NK-92 (cell line): ENCODE data around the gene PCOLCE2.
"Not testable (repeated sequence)": the region's sequence is repeated elsewhere in the genome, so short reads cannot be mapped to it uniquely, and the experiment has no call there.

ENCODE experiments used
- DNase-seq: peaks from one replicate; lab custom pipeline; 2025; ENCODE audit not compliant: unreplicated experiment; lab: John Stamatoyannopoulos, UW

Gene PCOLCE2

DNA sequence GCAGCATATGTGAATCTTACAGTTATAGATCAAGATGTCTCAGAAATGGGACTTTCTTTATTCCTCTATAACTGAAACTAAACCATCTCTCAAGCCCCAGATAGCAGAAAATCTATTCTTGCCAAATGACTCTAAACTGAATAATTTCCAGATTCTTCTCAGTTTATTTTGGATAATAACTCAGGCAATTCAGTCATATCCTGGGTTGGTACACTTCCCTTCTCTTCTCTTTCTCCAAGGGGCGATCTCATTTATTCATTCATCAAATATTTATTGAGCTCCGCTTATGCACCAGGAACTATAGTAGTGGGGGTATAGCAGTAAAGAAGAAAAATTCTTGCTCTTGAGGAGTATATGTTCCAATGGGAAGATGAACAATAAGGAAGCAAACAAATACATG lies 13.5 kb upstream of the PCOLCE2 start:
- DNase-seq: no peak

DNA sequence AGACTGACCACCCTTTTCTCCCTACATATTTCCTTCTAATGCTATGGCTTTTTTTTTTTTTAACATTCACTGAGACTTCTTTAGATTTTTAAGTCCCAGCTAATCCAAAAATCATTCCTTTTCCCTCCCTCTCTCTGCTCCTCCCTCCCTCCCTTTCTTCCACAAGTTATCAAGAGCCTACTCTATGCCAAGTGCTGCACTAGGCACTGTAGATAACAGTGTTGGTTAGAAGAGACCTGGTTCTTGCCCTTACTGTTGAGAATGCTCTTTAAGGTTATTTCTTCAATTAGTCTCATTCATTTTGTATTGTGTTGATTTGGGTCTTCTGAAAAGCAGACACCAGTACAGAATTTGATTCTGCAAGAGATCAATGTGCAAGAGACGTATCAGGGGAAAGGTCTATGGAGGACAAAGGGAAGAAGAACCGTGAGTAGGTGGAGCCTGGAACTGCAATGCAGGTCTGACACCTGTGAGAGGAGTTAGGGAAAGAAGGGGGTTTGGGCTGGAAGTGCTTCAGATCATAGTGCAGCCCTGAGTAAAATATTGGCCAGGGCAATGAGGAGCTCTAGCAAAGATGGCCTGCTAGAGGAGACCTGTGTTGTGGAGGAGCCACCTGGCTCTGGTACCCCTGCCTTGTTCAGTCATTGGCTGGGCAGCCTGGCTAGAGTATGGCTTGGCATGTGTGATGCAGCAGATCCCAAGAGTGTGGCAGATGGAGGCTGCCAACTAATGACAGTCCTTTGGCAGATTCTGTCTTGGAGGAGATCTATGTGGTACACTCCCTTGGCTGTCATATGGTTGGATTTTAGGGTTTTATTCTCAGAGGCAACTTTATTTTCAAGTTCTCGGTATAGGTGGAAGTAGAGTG lies 9.7 kb upstream of the PCOLCE2 start:
- no peak for DNase-seq

DNA sequence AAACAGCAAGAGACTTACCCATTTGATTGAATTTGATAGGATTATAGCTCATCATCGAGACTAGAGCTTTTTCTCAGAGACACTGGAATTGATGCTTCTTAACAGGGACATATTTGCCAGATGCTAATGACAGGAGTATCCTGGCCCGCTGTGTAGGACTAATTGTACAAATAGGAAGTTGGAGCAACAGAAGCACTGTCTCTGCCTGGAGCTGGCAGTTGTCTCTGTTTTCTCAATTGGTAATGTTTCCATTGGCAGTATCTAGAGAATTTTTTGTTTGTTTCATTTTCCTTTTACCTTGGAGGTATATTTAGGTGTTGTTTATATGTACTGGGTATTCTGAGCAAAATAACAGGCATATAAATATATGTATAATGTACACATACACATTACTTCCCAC lies 8.9 kb upstream of the PCOLCE2 start:
- no peak for DNase-seq

DNA sequence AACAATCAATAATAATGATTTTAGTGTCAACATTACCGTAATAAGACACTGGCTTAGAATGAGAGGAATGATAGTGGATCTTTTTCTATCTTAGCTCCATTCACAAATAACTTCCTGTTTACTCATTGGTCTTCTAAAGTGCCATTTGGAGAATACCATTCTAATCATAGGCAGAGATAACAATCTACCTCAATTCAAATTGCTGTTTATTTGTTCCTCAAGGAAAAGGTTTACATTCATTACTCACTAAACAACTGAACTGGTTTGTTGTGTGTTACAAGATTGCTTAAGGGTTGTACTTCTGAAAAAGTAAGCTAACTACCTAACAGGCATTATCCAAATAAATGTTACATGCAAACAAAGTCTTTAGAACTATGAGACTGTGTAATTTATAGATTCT lies 8.1 kb upstream of the PCOLCE2 start:
- no peak for DNase-seq

- DNase-seq: no peak
These were observed 7.4 kb upstream of the PCOLCE2 start for GRCh38 chr3:142896201-142896755.

- no peak for DNase-seq
These were observed 5.6 kb upstream of the PCOLCE2 start for GRCh38 chr3:142894493-142894892.

- DNase-seq: no peak
These were observed 3.8 kb upstream of the PCOLCE2 start for GRCh38 chr3:142892714-142893113.

DNA sequence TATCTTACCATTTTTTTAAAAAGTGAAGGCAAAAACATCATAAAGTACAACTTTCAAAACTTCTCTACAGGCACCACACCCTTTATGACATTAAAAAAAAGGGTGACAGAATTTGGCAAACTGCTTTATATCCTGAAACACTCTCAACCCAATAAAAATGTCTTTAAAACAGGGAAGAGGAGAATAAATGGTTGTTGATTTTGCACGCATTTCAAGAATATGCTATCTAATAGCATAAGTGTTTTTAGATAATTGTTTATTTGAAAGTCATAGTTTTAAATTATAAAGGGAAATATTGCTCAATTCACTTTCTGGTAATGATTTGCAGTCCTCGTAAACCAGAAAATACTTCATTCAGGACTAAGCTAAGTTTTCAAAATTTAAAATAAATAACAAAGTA lies 1.7 kb upstream of the PCOLCE2 start:
- no peak for DNase-seq

GRCh38 chr3:142889212-142890014 lies 530 bp upstream of the PCOLCE2 start:
- no peak for DNase-seq

- no peak for DNase-seq
These were observed 793 bp downstream of the PCOLCE2 start for GRCh38 chr3:142888099-142888480.

DNA sequence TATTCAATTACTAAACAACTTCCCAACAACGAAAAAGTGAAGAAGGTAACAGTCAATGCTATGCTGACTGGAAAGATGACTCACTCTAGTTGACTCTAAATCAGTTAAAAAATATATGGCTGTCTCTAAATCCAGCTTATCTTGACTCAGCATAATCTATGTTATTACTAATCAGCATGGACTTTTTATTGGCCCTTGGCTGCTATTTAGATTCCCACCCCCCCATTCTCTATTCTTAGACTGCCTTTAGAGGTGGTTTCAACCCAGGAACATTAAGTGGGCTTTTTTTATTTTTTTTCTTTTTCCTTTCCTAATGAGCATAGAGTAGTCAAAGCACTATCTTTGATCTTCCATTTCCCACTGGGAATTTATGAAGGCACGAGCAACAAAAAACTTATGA lies 1.9 kb downstream of the PCOLCE2 start:
- no peak for DNase-seq

- no peak for DNase-seq
These were observed 2.9 kb downstream of the PCOLCE2 start for GRCh38 chr3:142886021-142886420.

- no peak for DNase-seq
These were observed 4.4 kb downstream of the PCOLCE2 start for GRCh38 chr3:142884531-142884930.

GRCh38 chr3:142883534-142883933 lies 5.3 kb downstream of the PCOLCE2 start:
- DNase-seq: not testable (repeated sequence)

DNA sequence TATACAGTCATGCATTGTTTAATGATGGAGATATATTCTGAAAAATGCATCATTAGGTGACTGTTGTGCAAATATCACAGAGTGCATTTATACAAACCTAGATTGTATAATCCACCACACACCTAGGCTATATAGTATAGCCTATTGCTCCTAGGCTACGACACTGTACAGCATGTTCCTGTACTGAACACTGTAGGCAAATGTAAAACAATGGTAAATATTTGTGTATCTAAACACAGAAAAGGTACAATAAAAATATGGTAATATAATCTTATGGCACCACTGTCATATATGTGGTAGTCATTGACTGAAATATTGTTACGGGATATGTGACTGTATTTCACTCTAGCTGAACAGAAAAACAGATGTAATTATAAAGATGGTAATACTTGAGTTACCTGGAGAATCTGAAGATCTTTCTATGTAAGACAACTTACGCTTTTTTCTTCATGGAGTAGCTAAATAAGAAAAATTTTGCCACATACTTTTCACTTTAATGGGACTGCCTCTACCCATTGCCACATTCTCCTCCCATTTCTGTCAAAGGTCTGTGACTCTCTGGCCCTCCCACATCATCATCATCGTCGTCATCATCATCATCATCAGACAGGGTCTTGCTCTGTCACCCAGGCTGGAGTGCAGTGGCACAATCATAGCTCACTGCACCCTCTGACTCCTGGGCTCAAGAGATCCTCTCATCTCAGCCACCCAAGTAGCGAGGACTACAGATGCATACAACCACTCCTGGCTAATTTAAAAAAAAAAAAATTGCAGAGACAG lies 7.2 kb downstream of the PCOLCE2 start:
- no peak for DNase-seq

GRCh38 chr3:142878649-142879300 lies 10.1 kb downstream of the PCOLCE2 start:
- DNase-seq: no peak

GRCh38 chr3:142876417-142876816 lies 12.5 kb downstream of the PCOLCE2 start:
- DNase-seq: no peak

DNA sequence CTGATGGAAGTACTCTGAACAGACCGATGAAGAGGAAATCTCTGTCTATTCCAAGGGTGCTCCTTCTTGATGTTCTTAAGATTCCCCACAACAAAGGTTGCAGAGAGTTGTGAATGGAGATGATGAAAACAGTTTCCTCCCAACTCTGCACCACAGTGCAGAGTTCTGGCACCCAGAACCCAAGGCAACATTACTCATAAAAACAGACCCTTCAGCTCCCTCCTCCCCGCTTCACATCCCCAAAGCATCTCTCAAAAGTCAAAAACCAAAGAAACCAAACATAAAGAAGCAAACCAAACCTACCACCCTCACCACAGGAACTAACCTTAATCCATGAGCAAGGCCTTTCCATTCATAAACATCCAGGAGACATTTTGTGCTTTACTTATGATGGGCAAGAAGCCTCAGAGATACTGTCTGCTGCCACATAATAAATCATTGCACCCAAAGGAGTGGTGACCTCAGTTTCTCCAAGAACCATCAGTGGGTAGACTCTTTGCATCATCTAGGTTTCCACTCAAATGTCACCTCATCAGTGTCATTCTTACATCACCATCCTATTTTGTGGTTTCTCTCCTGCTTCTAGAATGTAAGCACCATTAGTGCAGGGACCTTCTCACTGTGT lies 13.2 kb downstream of the PCOLCE2 start:
- DNase-seq: no peak

GRCh38 chr3:142875099-142875498 lies 13.8 kb downstream of the PCOLCE2 start:
- no peak for DNase-seq

DNA sequence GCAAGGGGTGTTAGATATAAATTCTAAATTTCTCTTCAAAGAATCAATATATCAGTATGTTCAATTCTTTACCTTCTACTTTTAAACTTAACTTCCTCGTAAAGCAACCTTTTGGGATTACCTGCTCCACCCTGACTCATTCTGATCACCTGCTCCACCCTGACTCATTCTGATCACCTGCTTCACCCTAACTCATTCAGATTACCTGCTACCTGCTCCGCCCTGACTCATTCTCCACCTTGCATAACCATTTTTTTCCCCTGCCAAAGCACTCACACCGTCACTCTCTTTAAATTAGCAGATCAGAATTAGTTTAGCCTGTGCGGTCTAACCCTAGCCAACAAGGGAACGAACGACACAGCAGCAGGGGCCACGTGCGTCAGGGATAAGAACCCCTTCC lies 20.5 kb downstream of the PCOLCE2 start:
- DNase-seq: not testable (repeated sequence)
